ENCODE measurements around the gene SLC24A3. TPM values are rescaled to one million over a fixed set of nuclear protein-coding genes. Genes with fewer than 3 reads are reported as not detected.

SLC24A3 gene
- total RNA-seq, 6 donors from 2014 or later: 6.3 to 10.8 (median 9.3) TPM

GRCh38 chr20:19727251-19727847 lies 514.9 kb downstream of the SLC24A3 start:
- H3K36me3 ChIP-seq: no peaks in the 10 kb centered on the region
- H3K27me3 ChIP-seq: no peaks in the 10 kb centered on the region
- H3K4me3 ChIP-seq: no peak overlapping the region
- ATAC-seq (ENCODE audit: low FRiP score in 2 of 2) (no peak), DNase-seq (no peak)
- TF ChIP-seq POLR2A (IDR thresholded peaks at IDR 0.05) (no peak), EP300 (IDR thresholded peaks at IDR 0.05) (no peak), CTCF (IDR thresholded peaks at IDR 0.05) (no peak), POLR2AphosphoS5 (IDR thresholded peaks at IDR 0.05) (no peak)
- WGBS, 2 donors: 93 to 94% methylated on average over 10 of the region's 10 CpGs
- no peaks in the 10 kb centered on the region for H3K9me3 ChIP-seq
- H3K27ac ChIP-seq: no peak overlapping the region
- no peaks in the 10 kb centered on the region for H3K4me1 ChIP-seq

GRCh38 chr20:19729672-19730071 lies 517.2 kb downstream of the SLC24A3 start:
- ATAC-seq (ENCODE audit: low FRiP score in 2 of 2): no peak
- 90 to 93% methylated on average over 4 of the region's 4 CpGs for WGBS, 2 donors
- no peak overlapping the region for H3K4me3 ChIP-seq

GRCh38 chr20:19730706-19731105 lies 518.3 kb downstream of the SLC24A3 start:
- Histone ChIP-seq H3K4me3 (no peak overlapping the region), H3K27ac (no peak overlapping the region), H3K9me3 (no peaks in the 10 kb centered on the region), H3K27me3 (no peaks in the 10 kb centered on the region), H3K36me3 (no peaks in the 10 kb centered on the region), H3K4me1 (peaks cover 0 to 7% (median 3%) of the 10 kb centered on the region in 4 donors)
- TF ChIP-seq EP300 (IDR thresholded peaks at IDR 0.05) (no peak), POLR2A (IDR thresholded peaks at IDR 0.05) (no peak), POLR2AphosphoS5 (IDR thresholded peaks at IDR 0.05) (no peak), CTCF (IDR thresholded peaks at IDR 0.05) (no peak)
- ATAC-seq (ENCODE audit: low FRiP score in 2 of 2): no peak
- WGBS, 2 donors: 67 to 73% methylated on average over 5 to 7 of the region's 7 CpGs
- DNase-seq: no peak

More at GRCh38 chr20:19729672-19730071, 517.2 kb downstream of the SLC24A3 start:
- H3K9me3 ChIP-seq: no peaks in the 10 kb centered on the region
- no peak for TF ChIP-seq POLR2AphosphoS5 (IDR thresholded peaks at IDR 0.05)
- no peaks in the 10 kb centered on the region for H3K27me3 ChIP-seq
- DNase-seq: no peak
- H3K36me3 ChIP-seq: no peaks in the 10 kb centered on the region
- H3K27ac ChIP-seq: no peak overlapping the region
- H3K4me1 ChIP-seq: no peaks in the 10 kb centered on the region

- Histone ChIP-seq H3K4me3 (no peak overlapping the region), H3K27me3 (no peaks in the 10 kb centered on the region), H3K27ac (peak overlapping the region in 2 of 4 donors; percentile 4 to 28), H3K36me3 (no peaks in the 10 kb centered on the region), H3K9me3 (no peaks in the 10 kb centered on the region), H3K4me1 (peaks cover 0 to 16% (median 8%) of the 10 kb centered on the region in 4 donors)
- TF ChIP-seq POLR2A (IDR thresholded peaks at IDR 0.05) (no peak), CTCF (IDR thresholded peaks at IDR 0.05) (no peak), POLR2AphosphoS5 (IDR thresholded peaks at IDR 0.05) (no peak), EP300 (IDR thresholded peaks at IDR 0.05) (no peak)
- DNase-seq (no peak), ATAC-seq (ENCODE audit: low FRiP score in 2 of 2) (no peak)
- 79 to 95% methylated on average over 1 of the region's 1 CpG for WGBS, 2 donors
Measured at GRCh38 chr20:19734811-19735210, 522.4 kb downstream of the SLC24A3 start.

- WGBS, 2 donors: 32 to 42% methylated on average over 6 of the region's 6 CpGs
- H3K27ac ChIP-seq: peak overlapping the region in 1 of 4 donors; percentile 4
Measured at GRCh38 chr20:19735446-19735845, 523.0 kb downstream of the SLC24A3 start.

More at GRCh38 chr20:19735446-19735845, 523.0 kb downstream of the SLC24A3 start:
- no peak for TF ChIP-seq CTCF (IDR thresholded peaks at IDR 0.05)
- TF ChIP-seq POLR2AphosphoS5 (IDR thresholded peaks at IDR 0.05): peak in 1 of 2 donors; percentile 23
- Histone ChIP-seq H3K4me3 (no peak overlapping the region), H3K4me1 (peaks cover 0 to 16% (median 8%) of the 10 kb centered on the region in 4 donors), H3K36me3 (no peaks in the 10 kb centered on the region), H3K27me3 (no peaks in the 10 kb centered on the region), H3K9me3 (no peaks in the 10 kb centered on the region)
- ATAC-seq (ENCODE audit: low FRiP score in 2 of 2) (peak; percentile 82 to 94), DNase-seq (peak in 1 of 2 donors; percentile 71)

All from upper lobe of left lung (tissue), 6 donors.